Activated CD8-positive, alpha-beta T cell treated with anti-CD3 and anti-CD28 coated beads for 36 hours (primary cell): ENCODE results near the gene SCAI. TPM values are rescaled to one million over a fixed set of nuclear protein-coding genes. Genes with fewer than 3 reads are reported as not detected.
A peak's percentile ranks its signal among the peaks of the same experiment; 100 is the strongest.
"Not testable (repeated sequence)": the region's sequence is repeated elsewhere in the genome, so short reads cannot be mapped to it uniquely, and the experiment has no call there.

ENCODE experiments used
- ATAC-seq: fragments of 200-7000 bp; cut with Tn5 transposase; one replicate; pipeline ENCODE4 v1.10.0; 2021; ENCODE audit warnings: mild to moderate bottlenecking, moderate library complexity
- CTCF ChIA-PET: fragments of 350-600 bp; sonication (Branson Sonifier 250); formaldehyde crosslinking; loops from one replicate; lab custom pipeline; 2021; ENCODE audit warnings: antibody characterized with exemption; lab: Charles Lee
- POLR2A ChIA-PET: fragments of 350-600 bp; sonication (Branson Sonifier 250); formaldehyde crosslinking; loops from one replicate; lab custom pipeline; 2021; ENCODE audit warnings: antibody characterized with exemption; lab: Charles Lee
- DNase-seq: peaks from one replicate; pipeline ENCODE4 v3.0.0-alpha.2; 2020
- H3K27ac Mint-ChIP-seq: one replicate; pipeline ENCODE4 v1.8.0; 2021; ENCODE audit warnings: mild to moderate bottlenecking, mixed read lengths
- H3K27me3 Mint-ChIP-seq: one replicate; pipeline ENCODE4 v1.8.0; 2021; ENCODE audit warnings: mixed read lengths
- H3K36me3 Mint-ChIP-seq: one replicate; pipeline ENCODE4 v1.8.0; 2021; ENCODE audit warnings: low read depth, mixed read lengths
- H3K4me1 Mint-ChIP-seq: one replicate; pipeline ENCODE4 v1.8.0; 2021; ENCODE audit warnings: low read depth, mixed read lengths
- H3K4me3 Mint-ChIP-seq: one replicate; pipeline ENCODE4 v1.8.0; 2021; ENCODE audit warnings: mild to moderate bottlenecking, moderate library complexity, mixed read lengths
- H3K9me3 Mint-ChIP-seq: one replicate; pipeline ENCODE4 v1.8.0; 2021; ENCODE audit warnings: mixed read lengths
- intact Hi-C: fragments of 100-400 bp; cut with micrococcal nuclease; formaldehyde crosslinking; loops from one replicate; pipeline ENCODE4 v1.10.0; 2022
- total RNA-seq, 2 experiments: library from RNA; stranded (reverse); gene quantifications; one replicate each; pipeline ENCODE4 v1.2.3, GENCODE V29; 2021
- TF ChIP-seq, protein P1 (sequence below): fragments of 200-600 bp; IDR thresholded peaks from one replicate; pipeline ENCODE4 v1.8.0; 2022; ENCODE audit warnings: antibody characterized with exemption, mild to moderate bottlenecking

Gene SCAI
- total RNA-seq, 2 experiments from 2014 or later, result 9.6 to 10.8 TPM

DNA sequence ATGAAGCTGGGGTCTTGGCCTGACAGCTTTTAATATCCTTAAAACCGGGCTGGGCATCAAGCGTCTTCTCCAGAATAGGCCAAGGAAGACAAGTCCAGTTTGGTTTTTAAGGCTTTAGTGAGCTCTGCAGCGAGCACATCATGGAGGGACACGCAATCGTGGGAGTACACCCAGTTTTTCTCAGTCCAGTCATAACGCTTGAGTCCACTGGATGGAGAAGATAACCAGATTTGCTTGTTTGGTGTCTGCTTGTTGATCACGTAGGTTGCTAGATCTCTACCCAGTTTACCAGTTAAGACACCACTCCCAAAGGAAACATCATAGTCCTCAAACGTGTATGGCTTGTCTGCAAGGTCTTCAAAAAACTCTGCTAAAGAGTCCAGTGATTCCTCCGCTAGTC is 175.1 kb downstream of the SCAI start:
- ATAC-seq (no peak), DNase-seq (no peak)
- H3K4me1 Mint-ChIP-seq, result peaks cover 31% of the 10 kb centered on the region
- H3K36me3 Mint-ChIP-seq, result peaks cover 6% of the 10 kb centered on the region
- no peaks in the 10 kb centered on the region for H3K9me3 Mint-ChIP-seq
- intact Hi-C loops, result no loop called here
- no peak overlapping the region for H3K4me3 Mint-ChIP-seq
- ChIA-PET POLR2A (interaction anchor here (0.5 kb wide), 1 partner anchor 554 kb away, joined by 3 read pairs; no protein-coding TSS in a partner anchor), CTCF (interaction anchor here (1.2 kb wide), 1 partner anchor 176 kb away, joined by 3 read pairs; no protein-coding TSS in a partner anchor)
- H3K27me3 Mint-ChIP-seq, result no peaks in the 10 kb centered on the region
- H3K27ac Mint-ChIP-seq, result no peak overlapping the region
- TF ChIP-seq, protein P1, sequence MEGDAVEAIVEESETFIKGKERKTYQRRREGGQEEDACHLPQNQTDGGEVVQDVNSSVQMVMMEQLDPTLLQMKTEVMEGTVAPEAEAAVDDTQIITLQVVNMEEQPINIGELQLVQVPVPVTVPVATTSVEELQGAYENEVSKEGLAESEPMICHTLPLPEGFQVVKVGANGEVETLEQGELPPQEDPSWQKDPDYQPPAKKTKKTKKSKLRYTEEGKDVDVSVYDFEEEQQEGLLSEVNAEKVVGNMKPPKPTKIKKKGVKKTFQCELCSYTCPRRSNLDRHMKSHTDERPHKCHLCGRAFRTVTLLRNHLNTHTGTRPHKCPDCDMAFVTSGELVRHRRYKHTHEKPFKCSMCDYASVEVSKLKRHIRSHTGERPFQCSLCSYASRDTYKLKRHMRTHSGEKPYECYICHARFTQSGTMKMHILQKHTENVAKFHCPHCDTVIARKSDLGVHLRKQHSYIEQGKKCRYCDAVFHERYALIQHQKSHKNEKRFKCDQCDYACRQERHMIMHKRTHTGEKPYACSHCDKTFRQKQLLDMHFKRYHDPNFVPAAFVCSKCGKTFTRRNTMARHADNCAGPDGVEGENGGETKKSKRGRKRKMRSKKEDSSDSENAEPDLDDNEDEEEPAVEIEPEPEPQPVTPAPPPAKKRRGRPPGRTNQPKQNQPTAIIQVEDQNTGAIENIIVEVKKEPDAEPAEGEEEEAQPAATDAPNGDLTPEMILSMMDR, result no peak

- CTCF ChIA-PET, result interaction anchor here (1.6 kb wide), 1 partner anchor 11 kb away, joined by 3 read pairs; no protein-coding TSS in a partner anchor
- H3K27me3 Mint-ChIP-seq, H3K4me3 Mint-ChIP-seq, intact Hi-C loops, H3K9me3 Mint-ChIP-seq, H3K36me3 Mint-ChIP-seq: not testable (repeated sequence)
- peak; percentile 94 for ATAC-seq
- POLR2A ChIA-PET, result interaction anchor here (0.6 kb wide), 1 partner anchor 127 kb away, joined by 3 read pairs; no protein-coding TSS in a partner anchor
- DNase-seq, result peak; percentile 24
- Mint-ChIP-seq H3K27ac (peak overlapping the region; percentile 96), H3K4me1 (peaks cover 31% of the 10 kb centered on the region)
Measured at GRCh38 chr9:124965775-124966568, 177.4 kb downstream of the SCAI start.

GRCh38 chr9:124964604-124965003 is 178.7 kb downstream of the SCAI start:
- DNase-seq (no peak), ATAC-seq (no peak)
- H3K4me3 Mint-ChIP-seq, result no peak overlapping the region
- ChIA-PET CTCF (interaction anchor here (1.6 kb wide), 1 partner anchor 10 kb away, joined by 3 read pairs; no protein-coding TSS in a partner anchor), POLR2A (interaction anchor here (0.6 kb wide), 1 partner anchor 93 kb away, joined by 3 read pairs; no protein-coding TSS in a partner anchor)
- peaks cover 31% of the 10 kb centered on the region for H3K4me1 Mint-ChIP-seq
- no peaks in the 10 kb centered on the region for H3K9me3 Mint-ChIP-seq
- H3K27ac Mint-ChIP-seq, result peak overlapping the region; percentile 96
- H3K27me3 Mint-ChIP-seq, result no peaks in the 10 kb centered on the region
- H3K36me3 Mint-ChIP-seq, result peaks cover 4% of the 10 kb centered on the region
- intact Hi-C loops, result no loop called here
- TF ChIP-seq, protein P1, result no peak

DNA sequence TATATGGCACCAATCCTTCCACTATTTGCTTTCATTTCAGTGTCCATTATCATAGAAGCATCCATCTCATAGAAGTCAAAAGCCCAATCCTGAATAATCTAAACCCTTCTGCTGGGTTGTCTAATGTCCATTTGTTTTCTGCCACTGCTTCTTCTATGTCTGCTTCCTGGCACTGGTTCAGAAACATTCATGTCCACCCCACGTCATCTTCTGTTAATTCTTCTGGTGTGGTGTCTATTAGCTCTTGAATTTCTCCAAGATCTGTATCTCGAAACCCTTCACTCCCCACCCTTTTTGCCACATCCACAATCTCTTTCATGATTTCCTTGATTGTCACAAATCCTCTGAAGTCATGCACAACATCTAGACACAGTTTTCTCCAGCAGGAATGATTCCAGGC is 179.3 kb downstream of the SCAI start:
- H3K4me3 Mint-ChIP-seq, result no peak overlapping the region
- TF ChIP-seq, protein P1, result no peak
- CTCF ChIA-PET, result no interaction called here
- intact Hi-C loops, result no loop called here
- peak overlapping the region; percentile 96 for H3K27ac Mint-ChIP-seq
- no peaks in the 10 kb centered on the region for H3K9me3 Mint-ChIP-seq
- no peak for ATAC-seq
- H3K4me1 Mint-ChIP-seq, result peaks cover 31% of the 10 kb centered on the region
- POLR2A ChIA-PET, result interaction anchor here (0.6 kb wide), 1 partner anchor 93 kb away, joined by 3 read pairs; no protein-coding TSS in a partner anchor
- DNase-seq, result no peak
- H3K27me3 Mint-ChIP-seq, result no peaks in the 10 kb centered on the region
- H3K36me3 Mint-ChIP-seq, result peaks cover 4% of the 10 kb centered on the region

DNA sequence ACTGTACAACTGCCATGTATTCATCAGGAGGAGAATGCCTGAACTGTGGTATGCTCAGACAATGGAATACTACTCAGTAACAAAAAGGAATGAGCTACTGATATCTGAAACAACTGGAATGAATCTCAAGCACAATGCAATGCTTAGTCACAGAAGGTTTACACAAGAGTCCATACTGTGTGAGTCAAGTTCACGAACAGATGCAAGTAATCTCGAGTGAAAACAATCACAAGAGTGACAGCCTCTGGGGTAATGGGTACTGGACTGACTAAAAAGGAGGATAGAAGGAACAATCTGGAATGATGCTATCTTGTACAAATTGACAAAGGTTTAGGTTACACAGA is 182.9 kb downstream of the SCAI start:
- Mint-ChIP-seq H3K27me3 (no peaks in the 10 kb centered on the region), H3K27ac (no peak overlapping the region), H3K4me1 (peaks cover 16% of the 10 kb centered on the region), H3K36me3 (no peaks in the 10 kb centered on the region), H3K4me3 (no peak overlapping the region), H3K9me3 (no peaks in the 10 kb centered on the region)
- TF ChIP-seq, protein P1, result no peak
- POLR2A ChIA-PET, result interaction anchor here (0.6 kb wide), 1 partner anchor 606 kb away, joined by 3 read pairs; no protein-coding TSS in a partner anchor
- intact Hi-C loops, result no loop called here
- no peak for ATAC-seq
- DNase-seq, result no peak
- CTCF ChIA-PET, result no interaction called here

GRCh38 chr9:124959671-124960408 is 183.5 kb downstream of the SCAI start:
- H3K27me3 Mint-ChIP-seq, DNase-seq, H3K9me3 Mint-ChIP-seq, H3K36me3 Mint-ChIP-seq, H3K4me3 Mint-ChIP-seq, ATAC-seq, intact Hi-C loops, H3K27ac Mint-ChIP-seq: not testable (repeated sequence)
- ChIA-PET CTCF (interaction anchor here (0.9 kb wide), 1 partner anchor 188 kb away, joined by 3 read pairs; no protein-coding TSS in a partner anchor), POLR2A (interaction anchor here (0.6 kb wide), 1 partner anchor 607 kb away, joined by 3 read pairs; no protein-coding TSS in a partner anchor)
- peaks cover 12% of the 10 kb centered on the region for H3K4me1 Mint-ChIP-seq
